NCI-H1436 treated with DMSO at 0.1 percent for 48 hours (cell line): ENCODE results near the gene HNRNPUL1.

Experiments used
- DNase-seq: peaks from one replicate; lab custom pipeline; 2025; lab: John Stamatoyannopoulos, UW

Gene HNRNPUL1

GRCh38 chr19:41355035-41355434 is 90.9 kb downstream of the HNRNPUL1 start:
- no peak for DNase-seq

GRCh38 chr19:41355802-41356201 is 91.6 kb downstream of the HNRNPUL1 start:
- DNase-seq = no peak

- no peak for DNase-seq
Observed at GRCh38 chr19:41356984-41357739, 93.0 kb downstream of the HNRNPUL1 start.
